GM23248 (cell line): ENCODE measurements around the gene ATM.

Source experiments
- EZH2 ChIP-seq: fragments of 200-600 bp; sonication (generic); IDR thresholded peaks from 2 replicates; pipeline ENCODE4 v1.6.1; 2018; ENCODE audit warnings: antibody characterized with exemption, mild to moderate bottlenecking; ENCODE audit not compliant: insufficient read depth, poor library complexity, severe bottlenecking
- EZH2phosphoT487 ChIP-seq: fragments of 200-600 bp; sonication (generic); IDR thresholded peaks from 2 replicates; pipeline ENCODE4 v1.6.1; 2018; ENCODE audit warnings: antibody characterized with exemption, moderate library complexity, mild to moderate bottlenecking, low read depth; ENCODE audit not compliant: insufficient read depth

- TF ChIP-seq EZH2 (no peak), EZH2phosphoT487 (no peak)
Observed at GRCh38 chr11:108216988-108217387, 5.9 kb upstream of the ATM start.
